GM10266 (cell line): Measurements from ENCODE around the gene ANKZF1.

Experiments
- DNase-seq: peaks from one replicate; pipeline ENCODE4 v3.0.0; 2012; ENCODE audit errors: extremely low spot score
- CTCF ChIP-seq: IDR thresholded peaks from 2 replicates; pipeline ENCODE4 v1.5.1; 2012; ENCODE audit warnings: mild to moderate bottlenecking, low read depth; ENCODE audit not compliant: control insufficient read depth, insufficient read depth; ENCODE audit errors: missing control alignments

ANKZF1 gene

DNA sequence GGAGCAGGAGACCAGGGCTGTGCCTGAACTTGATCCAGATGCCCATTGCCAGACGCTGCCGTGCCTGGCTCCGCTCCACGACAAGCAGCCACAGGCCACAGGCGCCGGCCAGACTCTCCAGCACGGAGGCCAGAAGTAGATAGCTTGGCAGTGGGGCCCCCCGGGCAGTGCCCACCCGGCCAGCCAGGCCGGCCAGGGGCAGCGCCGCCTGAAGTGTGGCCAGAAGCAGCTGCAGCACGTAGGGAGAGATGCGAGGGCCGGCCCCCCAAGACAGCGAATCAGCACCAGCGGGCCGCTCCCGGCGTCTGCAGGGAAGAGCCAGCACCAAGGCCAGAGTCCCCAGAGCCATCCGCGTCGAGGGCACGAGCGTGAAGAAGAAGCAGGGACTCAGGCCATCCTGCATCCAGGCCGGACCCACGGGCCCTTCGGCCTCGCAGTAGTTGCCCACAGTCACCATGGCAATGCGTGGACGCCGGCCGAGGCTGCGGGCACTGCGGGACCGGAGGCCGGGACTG lies 11.3 kb upstream of the ANKZF1 start:
- DNase-seq: peak; percentile 57
- TF ChIP-seq CTCF: no peak

DNA sequence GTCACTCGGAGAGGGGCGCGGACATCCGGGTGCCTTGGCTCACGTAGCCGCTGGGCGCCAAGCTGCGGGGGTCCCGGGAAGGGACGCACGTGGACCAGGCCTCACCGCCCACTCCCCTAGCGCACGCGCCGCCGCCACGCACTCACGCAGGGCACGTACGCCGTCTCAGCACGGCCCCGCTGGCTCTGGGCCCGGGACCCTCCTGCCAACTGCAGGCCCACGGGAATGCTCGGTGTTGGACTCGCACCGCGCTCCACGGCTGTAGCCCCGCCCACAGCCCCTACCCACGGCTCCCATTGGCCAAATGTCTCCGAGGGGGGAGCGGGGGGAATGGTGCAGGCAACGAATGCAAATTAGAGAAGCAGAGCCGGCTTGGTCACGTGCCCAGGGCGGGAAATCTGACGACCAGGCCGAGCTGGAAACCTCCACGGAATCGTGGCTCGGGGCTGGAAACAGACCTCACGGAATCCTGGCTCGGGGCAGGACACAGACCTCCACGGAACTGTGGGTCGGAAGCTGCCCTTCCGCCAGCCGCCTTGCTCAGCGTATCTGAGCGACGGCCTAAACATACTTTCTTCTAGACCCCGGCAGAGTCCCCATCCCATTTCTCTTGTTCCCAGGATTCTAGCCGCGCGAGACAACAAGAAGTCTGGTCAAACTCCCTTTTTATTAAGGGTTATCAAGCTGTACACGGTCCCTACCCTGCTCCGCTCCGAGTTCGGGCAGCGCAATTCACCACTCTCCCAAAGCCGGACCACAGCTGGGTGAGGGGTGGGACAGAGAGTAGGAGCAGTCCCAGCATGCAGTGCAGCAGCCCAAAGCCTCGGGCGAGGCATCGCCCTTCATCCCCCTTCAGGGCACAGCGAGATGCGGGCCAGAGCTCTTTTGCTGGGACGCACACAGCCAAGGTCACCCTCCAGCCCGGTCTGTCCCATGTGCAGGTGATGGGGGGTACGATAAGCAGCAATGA lies 10.6 kb upstream of the ANKZF1 start, which contains the start of gene ABCB6:
Gene ABCB6 (minus strand): TSS at position 227 of the 970 bp plus-strand sequence. CDS start 285 bp downstream, outside the sequence.
- DNase-seq: peak; percentile 94
- no peak for TF ChIP-seq CTCF

- TF ChIP-seq CTCF: no peak
- no peak for DNase-seq
Observed at GRCh38 chr2:219219784-219220532, 9.6 kb upstream of the ANKZF1 start.

DNA sequence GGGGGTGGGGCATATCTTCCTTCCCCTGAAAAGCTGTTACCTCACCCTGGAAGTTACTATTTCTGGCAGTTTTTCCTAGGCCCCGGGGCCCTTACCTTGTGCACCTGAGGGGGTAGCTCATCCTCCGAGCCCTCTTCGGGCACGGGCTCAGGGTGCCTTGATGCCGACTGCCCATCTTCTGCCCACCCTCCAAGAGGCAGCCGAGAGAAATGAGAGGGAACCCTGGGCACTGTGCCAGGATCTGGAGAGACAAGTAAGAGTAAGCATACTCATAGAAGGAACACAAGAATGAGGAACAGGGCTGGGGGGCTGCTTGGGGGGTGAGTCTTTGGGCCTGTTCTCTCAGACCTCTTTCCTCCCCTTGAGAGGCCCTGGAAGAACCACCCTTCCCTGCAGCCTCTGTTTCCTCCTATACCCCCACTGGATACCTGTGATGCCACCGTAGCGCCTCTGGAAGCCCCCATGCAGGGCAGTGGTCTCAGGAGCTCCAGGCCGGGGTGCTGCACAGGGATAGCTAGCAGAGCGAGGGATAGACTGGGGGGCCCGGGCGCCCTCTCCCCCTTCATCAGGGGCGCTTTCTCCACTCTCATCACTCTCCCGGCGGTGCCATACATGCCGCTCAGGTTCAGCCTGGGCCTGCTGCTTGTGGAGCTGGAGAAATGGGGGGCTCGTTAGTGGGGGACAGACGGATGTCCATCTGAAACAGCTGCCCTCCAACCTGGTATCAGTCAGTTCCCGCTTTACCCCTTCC lies 8.8 kb upstream of the ANKZF1 start:
- no peak for TF ChIP-seq CTCF
- DNase-seq: no peak

GRCh38 chr2:219221957-219222518 lies 7.6 kb upstream of the ANKZF1 start:
- no peak for DNase-seq
- TF ChIP-seq CTCF: no peak

DNA sequence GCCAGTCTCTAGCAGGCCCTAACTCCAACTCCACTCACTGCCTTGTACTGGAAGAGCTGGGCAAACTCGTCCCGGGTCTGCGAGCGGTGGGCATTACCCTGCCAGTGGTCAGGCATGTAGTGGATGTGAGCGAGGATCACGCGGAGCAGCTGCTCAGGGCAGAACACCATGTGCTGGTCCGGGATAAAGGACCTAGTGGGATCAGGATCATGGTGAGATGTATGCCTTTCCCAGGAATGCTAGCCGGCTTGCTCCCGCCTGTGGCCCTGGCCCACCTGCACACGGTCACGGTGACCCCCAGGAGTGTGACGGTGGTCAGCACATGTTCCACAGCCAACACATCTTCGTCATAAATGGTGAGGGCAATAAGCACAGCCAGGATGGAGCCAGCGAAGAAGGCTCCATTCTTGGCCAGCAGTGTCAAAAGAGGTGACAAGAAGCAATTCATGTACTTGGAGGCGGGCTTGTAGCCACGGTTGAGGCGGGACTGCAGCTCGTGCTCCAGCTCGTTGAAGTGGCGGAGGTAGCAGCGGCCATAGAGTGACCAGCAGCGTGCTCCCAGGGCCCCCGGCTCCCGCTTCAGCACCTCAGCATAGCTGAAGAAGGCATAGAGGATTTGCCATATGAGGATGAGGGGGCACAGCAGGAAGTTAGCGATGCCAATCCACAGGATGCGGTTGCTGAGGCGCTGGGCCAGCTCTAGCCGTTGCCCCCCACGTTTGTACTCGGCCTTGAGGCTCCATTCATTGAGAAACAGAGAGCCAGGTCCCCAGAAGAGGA lies 5.6 kb upstream of the ANKZF1 start:
- no peak for DNase-seq
- no peak for TF ChIP-seq CTCF
